CD1c-positive myeloid dendritic cell (primary cell): ENCODE measurements around the gene WASF3.
"Not testable (repeated sequence)": the region's sequence is repeated elsewhere in the genome, so short reads cannot be mapped to it uniquely, and the experiment has no call there.

Source experiments
- DNase-seq: peaks from one replicate; pipeline ENCODE4 v3.0.0-alpha.2; 2016; ENCODE audit errors: extremely low spot score

Gene WASF3

GRCh38 chr13:26629260-26629825, 71.9 kb downstream of the WASF3 start:
- DNase-seq, result no peak

- not testable (repeated sequence) for DNase-seq
Measured at GRCh38 chr13:26635634-26636033, 78.2 kb downstream of the WASF3 start.

GRCh38 chr13:26636073-26636472, 78.6 kb downstream of the WASF3 start:
- not testable (repeated sequence) for DNase-seq

- DNase-seq, result no peak
Measured at GRCh38 chr13:26646603-26647002, 89.1 kb downstream of the WASF3 start.

- no peak for DNase-seq
Measured at GRCh38 chr13:26651234-26651633, 93.8 kb downstream of the WASF3 start.

- DNase-seq, result no peak
Measured at GRCh38 chr13:26653310-26653709, 95.8 kb downstream of the WASF3 start.

GRCh38 chr13:26653842-26654241, 96.4 kb downstream of the WASF3 start:
- no peak for DNase-seq

- no peak for DNase-seq
Measured at GRCh38 chr13:26656919-26657318, 99.4 kb downstream of the WASF3 start.

GRCh38 chr13:26658448-26659385, 101.2 kb downstream of the WASF3 start:
- no peak for DNase-seq

GRCh38 chr13:26660185-26660584, 102.7 kb downstream of the WASF3 start:
- DNase-seq, result no peak

GRCh38 chr13:26660766-26661165, 103.3 kb downstream of the WASF3 start:
- no peak for DNase-seq

- no peak for DNase-seq
Measured at GRCh38 chr13:26663791-26664190, 106.3 kb downstream of the WASF3 start.

GRCh38 chr13:26664286-26664685, 106.8 kb downstream of the WASF3 start:
- DNase-seq, result no peak

GRCh38 chr13:26664876-26665275, 107.4 kb downstream of the WASF3 start:
- DNase-seq, result no peak

- DNase-seq, result no peak
Measured at GRCh38 chr13:26668357-26669146, 111.1 kb downstream of the WASF3 start.

- DNase-seq, result no peak
Measured at GRCh38 chr13:26673890-26674289, 116.4 kb downstream of the WASF3 start.

GRCh38 chr13:26677156-26677555, 119.7 kb downstream of the WASF3 start:
- DNase-seq, result peak; percentile 9

GRCh38 chr13:26678330-26678729, 120.8 kb downstream of the WASF3 start:
- no peak for DNase-seq

GRCh38 chr13:26678796-26679195, 121.3 kb downstream of the WASF3 start:
- DNase-seq, result no peak

GRCh38 chr13:26679411-26680122, 122.1 kb downstream of the WASF3 start:
- DNase-seq, result no peak

- DNase-seq, result no peak
Measured at GRCh38 chr13:26680123-26680450, 122.6 kb downstream of the WASF3 start.

GRCh38 chr13:26680572-26680971, 123.1 kb downstream of the WASF3 start:
- no peak for DNase-seq
